Stimulated activated CD8-positive, alpha-beta memory T cell treated with anti-CD3 and anti-CD28 coated beads, Interleukin-7, amount 100 ng/mL, for 24 hours (primary cell): ENCODE data around the gene EPB42.
"Not testable (repeated sequence)": the region's sequence is repeated elsewhere in the genome, so short reads cannot be mapped to it uniquely, and the experiment has no call there.

Experiments used
- DNase-seq: peaks from one replicate; pipeline ENCODE4 v3.0.0-alpha.2; 2020; ENCODE audit warnings: low read depth

EPB42 gene

GRCh38 chr15:43212299-43212698 is 8.5 kb downstream of the EPB42 start:
- DNase-seq: no peak

DNA sequence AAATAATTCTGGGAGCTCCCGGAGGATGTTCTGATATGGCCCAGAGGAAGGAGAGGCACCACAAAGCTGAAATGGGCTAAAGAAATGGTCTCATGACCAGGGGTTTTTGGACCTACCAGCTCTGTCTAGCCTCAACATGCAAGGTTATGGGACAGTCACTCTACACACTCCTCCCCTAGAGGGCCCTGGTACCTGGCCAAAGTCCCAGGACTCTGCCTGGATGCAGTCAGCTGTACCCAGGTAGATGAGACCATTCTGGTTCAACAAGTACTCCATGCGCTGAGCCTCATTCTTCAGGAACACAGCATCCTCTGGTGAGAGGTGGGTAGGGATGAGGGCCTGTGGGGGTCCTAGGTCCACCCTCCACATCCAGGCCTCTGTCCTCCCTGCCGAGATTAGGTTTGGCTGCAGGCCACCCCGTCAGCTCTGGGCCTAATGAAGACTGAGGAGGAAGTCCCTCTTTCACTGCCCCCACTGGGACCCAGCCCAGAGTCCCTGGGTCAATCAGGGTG is 9.5 kb downstream of the EPB42 start:
- no peak for DNase-seq

DNA sequence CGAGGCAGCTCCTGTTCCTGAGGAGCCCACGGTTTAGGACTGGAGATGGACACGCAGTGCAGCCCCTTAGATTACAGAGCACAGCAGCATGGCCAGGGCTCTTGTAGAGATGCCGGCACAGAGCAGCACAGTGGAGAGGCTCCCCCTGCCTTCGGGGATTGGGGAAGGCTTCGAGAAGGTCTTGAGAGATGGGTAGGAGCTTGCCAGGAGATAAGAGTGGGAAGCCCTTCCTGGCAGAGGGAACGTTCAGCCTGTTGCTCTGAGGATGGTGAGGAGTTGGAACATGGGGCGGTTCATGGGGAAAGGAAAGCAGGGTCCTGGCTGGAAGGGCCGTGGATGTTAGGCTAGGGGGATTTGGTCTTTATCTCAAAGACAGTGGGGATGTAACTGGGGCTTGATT is 10.0 kb downstream of the EPB42 start:
- DNase-seq: no peak

- DNase-seq: no peak
Observed at GRCh38 chr15:43210172-43210745, 10.6 kb downstream of the EPB42 start.

GRCh38 chr15:43209059-43209824 is 11.6 kb downstream of the EPB42 start:
- DNase-seq: no peak

DNA sequence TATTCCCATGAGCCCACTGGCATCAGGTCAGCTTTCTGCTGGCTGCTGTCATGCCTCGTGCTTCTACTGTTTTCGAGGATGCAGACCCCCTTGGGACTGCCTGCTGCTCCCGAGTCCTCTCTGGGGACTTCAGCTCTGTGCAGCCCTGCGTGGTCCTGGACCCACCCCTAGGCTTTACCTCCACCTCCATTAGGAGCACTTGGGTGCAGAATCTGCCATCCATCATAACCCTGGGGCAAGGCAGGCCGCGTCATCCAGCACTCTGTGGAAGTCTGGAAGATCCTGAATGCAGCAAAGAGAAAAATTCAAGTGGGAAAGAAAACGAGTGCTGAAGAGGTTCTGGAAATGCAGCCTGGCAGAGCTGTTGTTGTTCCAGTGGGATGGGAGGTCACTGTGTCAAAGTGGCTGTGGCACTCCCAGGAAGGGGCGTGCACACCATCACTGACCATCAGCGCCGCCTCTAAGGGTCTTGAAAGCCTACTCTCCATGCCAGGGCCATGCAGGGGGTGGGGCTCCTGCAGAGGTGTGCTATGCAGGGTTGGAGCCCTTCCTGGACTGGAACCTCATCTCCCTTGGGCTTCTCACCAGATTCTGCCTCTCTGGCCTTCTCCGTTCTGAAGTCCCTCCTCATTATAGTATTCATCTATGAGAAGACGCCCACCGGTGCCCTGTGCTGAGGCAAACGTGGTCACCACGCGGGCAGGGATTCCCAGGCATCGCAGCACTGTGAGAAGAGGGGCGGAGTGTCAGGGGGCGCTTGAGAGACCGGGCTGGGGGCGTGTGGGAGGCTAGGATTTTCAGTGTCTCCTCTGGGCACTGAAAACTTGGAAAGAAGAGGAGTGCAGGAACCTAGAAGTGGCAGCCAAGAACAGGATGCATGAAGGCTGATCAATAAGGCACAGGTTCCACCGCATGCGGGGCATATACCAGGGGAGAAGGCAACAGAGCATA is 12.5 kb downstream of the EPB42 start:
- no peak for DNase-seq

DNA sequence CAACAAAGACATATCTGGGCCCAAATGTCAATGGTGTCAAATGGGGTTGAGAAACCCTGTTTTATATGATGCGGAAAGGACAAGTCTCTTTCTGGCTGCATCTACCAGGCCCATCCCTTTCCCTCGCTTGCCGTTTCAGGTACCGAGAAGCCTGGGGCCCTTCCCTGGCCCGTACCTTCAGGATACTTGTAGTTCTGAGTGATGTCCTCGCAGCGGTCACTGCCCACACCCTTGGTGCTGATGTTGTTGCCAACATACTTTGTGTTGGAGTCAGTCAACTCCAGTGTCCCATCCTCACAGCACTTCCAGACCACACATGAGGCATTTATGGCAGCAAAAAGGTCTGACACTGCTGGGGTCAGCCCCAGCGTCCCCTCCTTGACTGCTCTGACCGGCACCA is 13.8 kb downstream of the EPB42 start:
- DNase-seq: no peak

GRCh38 chr15:43206054-43206453 is 14.8 kb downstream of the EPB42 start:
- DNase-seq: no peak

DNA sequence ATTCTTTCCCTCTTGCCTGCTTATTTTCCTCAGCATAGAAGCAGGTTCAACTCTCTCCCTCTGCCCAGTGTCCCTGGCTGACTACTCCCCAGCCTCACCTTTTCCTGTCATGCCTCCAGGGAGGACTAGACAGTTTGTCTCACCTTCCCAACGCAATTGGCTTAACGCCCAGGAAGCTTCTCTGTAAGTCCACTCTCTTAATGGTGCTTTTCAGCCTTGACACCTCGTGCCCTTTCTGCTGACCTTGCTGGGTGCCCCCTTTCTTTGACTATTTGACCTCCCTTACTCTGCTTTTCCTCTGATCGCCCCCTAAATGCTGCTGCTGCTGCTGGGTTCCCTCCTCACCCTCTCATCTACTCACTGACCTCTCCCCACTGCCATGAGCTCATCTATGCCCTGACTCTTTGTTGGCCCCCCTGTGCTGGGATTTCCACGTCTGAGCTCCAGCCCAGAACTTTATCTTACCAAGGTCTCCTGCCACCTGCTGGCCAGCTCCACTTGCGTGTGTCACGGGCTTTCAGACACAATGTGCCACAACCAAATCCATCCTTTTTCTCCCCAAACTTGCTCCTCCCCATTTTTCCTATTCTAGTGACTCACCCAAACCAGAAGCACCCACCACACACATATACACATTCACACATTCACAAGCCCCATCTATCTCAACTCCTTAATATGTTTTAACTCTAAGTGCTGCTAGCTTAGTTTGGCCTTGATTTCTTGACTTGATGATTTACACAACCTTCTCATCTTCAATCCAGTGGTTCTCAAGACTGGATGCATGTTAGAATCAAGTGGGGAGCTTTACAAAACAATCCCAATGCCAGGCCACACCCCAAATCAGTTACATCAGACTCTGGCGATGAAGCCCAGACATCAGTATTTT is 16.6 kb downstream of the EPB42 start:
- DNase-seq: no peak

- no peak for DNase-seq
Observed at GRCh38 chr15:43199945-43200488, 20.8 kb downstream of the EPB42 start.

- no peak for DNase-seq
Observed at GRCh38 chr15:43198992-43199391, 21.8 kb downstream of the EPB42 start.

GRCh38 chr15:43198556-43198955 is 22.3 kb downstream of the EPB42 start:
- DNase-seq: not testable (repeated sequence)

DNA sequence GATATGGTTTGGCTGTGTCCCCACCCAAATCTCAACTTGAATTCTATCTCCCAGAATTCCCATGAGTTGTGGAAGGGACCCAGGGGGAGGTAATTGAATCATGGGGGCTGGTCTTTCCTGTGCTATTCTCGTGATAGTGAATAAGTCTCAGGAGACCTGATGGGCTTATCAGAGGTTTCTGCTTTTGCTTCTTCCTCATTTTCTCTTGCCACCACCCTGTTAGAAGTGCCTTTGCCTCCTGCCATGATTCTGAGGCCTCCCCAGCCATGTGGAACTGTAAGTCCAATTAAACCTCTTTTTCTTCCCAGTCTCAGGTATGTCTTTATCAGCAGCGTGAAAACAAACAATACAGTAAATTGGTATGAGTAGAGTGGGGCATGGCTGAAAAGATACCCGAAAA is 23.0 kb downstream of the EPB42 start:
- DNase-seq: not testable (repeated sequence)

DNA sequence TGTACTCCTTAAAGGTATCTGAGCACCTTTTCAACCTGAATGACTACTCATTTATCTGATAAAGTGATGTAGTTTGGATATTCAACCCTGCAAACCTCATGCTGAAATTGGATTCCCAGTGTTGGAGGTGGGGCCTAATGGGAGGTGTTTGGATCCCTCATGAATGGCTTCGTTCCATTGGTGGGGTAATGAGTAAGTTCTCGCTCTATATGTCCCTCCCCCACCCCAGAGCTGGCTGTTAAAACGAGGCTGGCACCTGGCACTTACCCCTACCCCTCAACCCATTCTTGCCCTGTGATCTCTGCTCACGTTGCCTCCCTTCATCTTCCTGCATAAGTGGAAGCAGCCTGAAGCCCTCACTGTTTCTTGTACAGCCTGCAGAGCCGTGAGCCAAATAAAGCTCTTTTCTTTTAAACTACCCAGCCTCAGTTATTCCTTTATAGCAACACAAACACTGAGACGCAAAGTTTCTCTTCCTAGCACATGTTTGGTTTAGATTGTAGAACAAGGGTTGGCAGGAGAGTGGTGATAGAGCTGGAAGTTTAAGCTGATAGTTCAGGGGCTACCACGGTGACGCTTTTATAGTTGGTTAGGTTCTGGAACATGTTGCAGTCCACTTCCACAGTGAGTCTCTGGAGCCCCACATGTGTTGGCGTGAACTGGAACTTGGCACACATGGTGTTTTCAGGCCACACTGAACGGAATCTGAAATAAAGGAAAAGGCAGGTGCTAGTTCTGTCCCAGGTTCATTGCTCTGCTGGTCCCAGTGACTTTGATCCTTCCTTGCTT is 23.9 kb downstream of the EPB42 start:
- DNase-seq: no peak

GRCh38 chr15:43194795-43195194 is 26.0 kb downstream of the EPB42 start:
- no peak for DNase-seq

DNA sequence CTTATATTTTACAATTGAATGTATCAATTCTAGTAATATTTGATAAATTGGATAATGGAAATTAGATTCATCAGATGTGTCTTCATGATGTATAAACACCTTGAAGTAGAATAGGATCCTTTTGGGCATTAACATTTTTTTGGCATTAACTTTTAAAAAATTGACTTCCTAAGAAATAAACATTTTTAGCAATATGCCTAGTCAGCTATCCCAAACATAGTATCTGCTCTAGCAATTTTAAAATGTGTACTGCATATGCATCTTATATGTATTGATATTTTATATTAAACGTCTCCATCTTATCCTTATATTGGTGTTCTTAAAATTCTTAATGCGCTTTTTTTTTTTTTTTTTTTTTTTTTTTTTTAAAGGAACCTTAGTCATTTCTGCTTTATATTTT is 27.1 kb downstream of the EPB42 start:
- DNase-seq: no peak

DNA sequence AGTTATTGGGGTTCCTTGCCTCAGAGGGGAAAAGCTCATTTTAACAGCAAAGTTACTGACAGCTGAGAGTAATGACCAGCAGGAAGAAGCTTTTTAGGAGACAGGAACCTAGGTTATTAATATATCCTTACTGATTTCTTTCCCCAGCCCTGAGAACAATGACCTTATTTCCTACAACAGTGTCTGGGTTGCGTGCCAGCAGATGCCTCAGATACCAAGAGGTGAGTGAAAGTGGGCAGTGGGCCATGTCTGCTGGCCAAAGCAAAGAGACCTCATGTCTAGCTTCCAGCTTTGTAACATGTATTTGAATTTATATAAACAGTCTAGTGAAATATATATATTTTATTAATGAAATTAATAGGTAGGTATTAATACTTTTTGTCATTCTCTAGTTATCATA is 30.6 kb downstream of the EPB42 start:
- no peak for DNase-seq

GRCh38 chr15:43189296-43189695 is 31.5 kb downstream of the EPB42 start:
- DNase-seq: no peak

- no peak for DNase-seq
Observed at GRCh38 chr15:43187544-43188155, 33.2 kb downstream of the EPB42 start.

GRCh38 chr15:43186003-43186353 is 34.8 kb downstream of the EPB42 start:
- DNase-seq: no peak
